A673 (cell line): ENCODE results near the gene NPSR1. TPM values are rescaled to one million over a fixed set of nuclear protein-coding genes. Genes with fewer than 3 reads are reported as not detected.

Source experiments
- BruUV-seq: library from RNA; stranded (reverse); fragments of 400-500 nt; replicated peaks from 2 replicates; lab custom pipeline; 2021; lab: Mats Ljungman, UMichigan
- CTCF ChIA-PET: fragments of 300-600 bp; sonication (Branson Sonifier 250); formaldehyde crosslinking; loops from one replicate; lab custom pipeline; 2022; ENCODE audit warnings: antibody characterized with exemption; lab: Charles Lee
- POLR2A ChIA-PET: fragments of 300-600 bp; sonication (Branson Sonifier 250); formaldehyde crosslinking; loops from one replicate; lab custom pipeline; 2022; ENCODE audit warnings: antibody characterized with exemption; ENCODE audit not compliant: low non-redundant PET; lab: Charles Lee
- DNase-seq: peaks from one replicate; pipeline ENCODE4 v3.0.0-alpha.2; 2015; ENCODE audit warnings: low spot score
- H3K27ac ChIP-seq: fragments of 200-600 bp; sonication (generic); 2 replicates; pipeline ENCODE4 v1.5.1; 2016; ENCODE audit warnings: mixed run types, low read depth, mild to moderate bottlenecking, mixed read lengths, antibody characterized with exemption, low read length; ENCODE audit not compliant: poor library complexity, severe bottlenecking
- H3K27me3 ChIP-seq: fragments of 200-600 bp; sonication (generic); replicated peaks from 2 replicates; pipeline ENCODE4 v1.6.1; 2017; ENCODE audit warnings: mixed run types, low read depth, mild to moderate bottlenecking, mixed read lengths, antibody characterized with exemption, low read length; ENCODE audit not compliant: insufficient read depth, poor library complexity
- H3K36me3 ChIP-seq: fragments of 200-600 bp; sonication (generic); 2 replicates; pipeline ENCODE4 v1.6.1; 2016; ENCODE audit warnings: mixed run types, mild to moderate bottlenecking, mixed read lengths, antibody characterized with exemption, low read length; ENCODE audit not compliant: insufficient read depth, poor library complexity, severe bottlenecking
- H3K4me1 ChIP-seq: fragments of 200-600 bp; sonication (generic); 2 replicates; pipeline ENCODE4 v1.6.1; 2017; ENCODE audit warnings: mixed run types, mild to moderate bottlenecking, mixed read lengths, antibody characterized with exemption, low read length; ENCODE audit not compliant: insufficient read depth, poor library complexity, severe bottlenecking
- H3K4me3 ChIP-seq: fragments of 200-600 bp; sonication (generic); 2 replicates; pipeline ENCODE4 v1.5.1; 2016; ENCODE audit warnings: low read depth, mixed run types, mild to moderate bottlenecking, mixed read lengths, low read length; ENCODE audit not compliant: poor library complexity, severe bottlenecking
- H3K9me3 ChIP-seq: fragments of 200-600 bp; sonication (generic); 2 replicates; pipeline ENCODE4 v1.6.1; 2016; ENCODE audit warnings: mixed run types, low read depth, mild to moderate bottlenecking, mixed read lengths, antibody characterized with exemption, low read length; ENCODE audit not compliant: poor library complexity, severe bottlenecking
- EZH2 ChIP-seq: fragments of 200-600 bp; sonication (generic); IDR thresholded peaks from 2 replicates; pipeline ENCODE4 v1.6.1; 2017; ENCODE audit warnings: borderline replicate concordance, low read depth, mild to moderate bottlenecking, mixed read lengths, antibody characterized with exemption, low read length; ENCODE audit not compliant: poor library complexity, severe bottlenecking
- intact Hi-C: fragments of 100-400 bp; cut with micrococcal nuclease; formaldehyde crosslinking; loops from one replicate; pipeline ENCODE4 v1.10.0; 2022; ENCODE audit not compliant: unreplicated experiment
- total RNA-seq: library from RNA; stranded (reverse); gene quantifications from 2 replicates; pipeline ENCODE4 v1.2.3, GENCODE V29; 2021
- TF ChIP-seq, protein P1 (sequence below): fragments of 300-800, 200-600 bp; sonication (generic); conservative IDR thresholded peaks from 2 replicates; pipeline ENCODE4 v1.5.1; 2017; ENCODE audit warnings: low read depth, mild to moderate bottlenecking, antibody characterized with exemption, low read length, moderate library complexity, mixed read lengths

NPSR1 gene
- total RNA-seq, 1 experiment from 2014 or later, result not detected

DNA sequence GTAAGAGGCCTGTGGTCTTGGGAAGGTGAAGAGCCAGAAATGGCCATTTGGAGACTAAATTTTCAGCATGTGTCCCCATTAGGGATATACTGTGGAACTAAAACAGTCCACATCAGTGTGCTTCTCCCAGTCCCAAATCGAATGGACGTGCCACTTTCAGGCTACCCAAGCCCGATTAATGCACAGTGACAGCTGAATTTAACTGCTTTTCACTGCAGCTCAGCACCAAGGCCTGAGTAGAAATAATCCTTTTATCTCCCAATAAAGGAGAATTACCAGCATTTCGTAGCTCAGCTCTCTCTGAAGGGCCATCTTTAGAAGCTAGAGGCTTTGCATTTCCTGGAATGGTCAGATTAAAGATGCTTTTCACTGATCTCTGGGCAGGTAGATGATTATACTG, 183.3 kb downstream of the NPSR1 start:
- Histone ChIP-seq H3K27me3 (no peaks in the 10 kb centered on the region), H3K36me3 (no peaks in the 10 kb centered on the region), H3K4me1 (peaks cover 27% of the 10 kb centered on the region), H3K4me3 (no peak overlapping the region), H3K9me3 (no peaks in the 10 kb centered on the region), H3K27ac (no peak overlapping the region)
- TF ChIP-seq, protein P1, sequence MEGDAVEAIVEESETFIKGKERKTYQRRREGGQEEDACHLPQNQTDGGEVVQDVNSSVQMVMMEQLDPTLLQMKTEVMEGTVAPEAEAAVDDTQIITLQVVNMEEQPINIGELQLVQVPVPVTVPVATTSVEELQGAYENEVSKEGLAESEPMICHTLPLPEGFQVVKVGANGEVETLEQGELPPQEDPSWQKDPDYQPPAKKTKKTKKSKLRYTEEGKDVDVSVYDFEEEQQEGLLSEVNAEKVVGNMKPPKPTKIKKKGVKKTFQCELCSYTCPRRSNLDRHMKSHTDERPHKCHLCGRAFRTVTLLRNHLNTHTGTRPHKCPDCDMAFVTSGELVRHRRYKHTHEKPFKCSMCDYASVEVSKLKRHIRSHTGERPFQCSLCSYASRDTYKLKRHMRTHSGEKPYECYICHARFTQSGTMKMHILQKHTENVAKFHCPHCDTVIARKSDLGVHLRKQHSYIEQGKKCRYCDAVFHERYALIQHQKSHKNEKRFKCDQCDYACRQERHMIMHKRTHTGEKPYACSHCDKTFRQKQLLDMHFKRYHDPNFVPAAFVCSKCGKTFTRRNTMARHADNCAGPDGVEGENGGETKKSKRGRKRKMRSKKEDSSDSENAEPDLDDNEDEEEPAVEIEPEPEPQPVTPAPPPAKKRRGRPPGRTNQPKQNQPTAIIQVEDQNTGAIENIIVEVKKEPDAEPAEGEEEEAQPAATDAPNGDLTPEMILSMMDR, result no peak
- no peak for TF ChIP-seq EZH2
- ChIA-PET POLR2A (no interaction called here), CTCF (no interaction called here)
- intact Hi-C loops, result no loop called here
- no peak for DNase-seq
- no TSS peak for BruUV-seq

DNA sequence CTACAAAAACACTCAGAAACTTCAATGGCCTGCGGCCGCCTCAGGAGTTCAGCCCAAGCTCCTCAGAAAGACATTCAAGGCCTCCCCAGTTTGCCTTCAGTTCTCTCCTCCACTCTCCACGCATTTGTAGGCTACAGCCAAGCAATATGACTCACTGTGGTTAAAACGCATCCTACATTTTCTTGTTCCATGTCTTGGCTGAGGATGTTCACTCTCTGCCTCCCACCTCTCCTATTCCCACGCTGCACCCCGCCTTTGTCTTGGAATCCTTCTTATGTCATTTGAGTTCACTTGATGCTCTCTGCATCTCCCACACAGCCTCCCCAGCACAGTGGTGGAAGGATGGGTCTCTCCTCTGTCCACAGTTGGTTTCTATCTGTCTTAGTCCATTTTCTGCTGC, 184.8 kb downstream of the NPSR1 start:
- no peak for DNase-seq
- Histone ChIP-seq H3K27ac (no peak overlapping the region), H3K9me3 (no peaks in the 10 kb centered on the region), H3K27me3 (no peaks in the 10 kb centered on the region), H3K36me3 (no peaks in the 10 kb centered on the region), H3K4me3 (no peak overlapping the region), H3K4me1 (peaks cover 19% of the 10 kb centered on the region)
- intact Hi-C loops, result no loop called here
- no peak for TF ChIP-seq EZH2
- TF ChIP-seq, protein P1, result no peak
- CTCF ChIA-PET, result no interaction called here
- POLR2A ChIA-PET, result no interaction called here
- BruUV-seq, result no TSS peak

DNA sequence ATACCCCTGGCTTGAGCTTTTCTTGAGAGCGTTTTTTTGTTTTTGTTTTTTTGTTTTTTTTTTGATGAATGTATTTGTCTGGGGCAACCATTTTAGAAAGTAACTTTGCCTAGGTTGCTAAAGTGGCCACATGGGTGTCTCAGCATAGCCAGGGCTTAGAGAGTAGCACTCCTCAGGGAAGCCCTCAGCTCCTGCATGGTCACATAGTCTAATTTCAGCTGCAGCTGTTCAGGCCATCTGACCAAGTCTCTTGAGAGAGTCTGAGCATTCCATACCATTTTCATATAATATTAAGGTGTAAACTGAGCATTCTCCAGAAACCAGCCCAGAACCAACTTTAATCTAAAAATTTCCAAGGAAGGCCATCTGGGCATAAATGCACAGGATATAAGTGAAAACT, 186.4 kb downstream of the NPSR1 start:
- no peaks in the 10 kb centered on the region for H3K9me3 ChIP-seq
- no peaks in the 10 kb centered on the region for H3K27me3 ChIP-seq
- H3K36me3 ChIP-seq, result no peaks in the 10 kb centered on the region
- no peak overlapping the region for H3K27ac ChIP-seq
- intact Hi-C loops, result no loop called here
- no peak overlapping the region for H3K4me3 ChIP-seq
- no peak for DNase-seq
- TF ChIP-seq, protein P1, result no peak
- no peak for TF ChIP-seq EZH2
- BruUV-seq, result no TSS peak
- ChIA-PET POLR2A (no interaction called here), CTCF (interaction anchor here (0.6 kb wide), 1 partner anchor 57 kb away, joined by 9 read pairs; no protein-coding TSS in a partner anchor)
- H3K4me1 ChIP-seq, result peaks cover 15% of the 10 kb centered on the region
